ENCODE results near the gene CREB3L2. TPM values are rescaled to one million over a fixed set of nuclear protein-coding genes. Genes with fewer than 3 reads are reported as not detected.
A peak's percentile ranks its signal among the peaks of the same experiment; 100 is the strongest.

The CREB3L2 gene
- polyA plus RNA-seq, 3 donors, result 6.9 to 12.9 (median 11.9) TPM

DNA sequence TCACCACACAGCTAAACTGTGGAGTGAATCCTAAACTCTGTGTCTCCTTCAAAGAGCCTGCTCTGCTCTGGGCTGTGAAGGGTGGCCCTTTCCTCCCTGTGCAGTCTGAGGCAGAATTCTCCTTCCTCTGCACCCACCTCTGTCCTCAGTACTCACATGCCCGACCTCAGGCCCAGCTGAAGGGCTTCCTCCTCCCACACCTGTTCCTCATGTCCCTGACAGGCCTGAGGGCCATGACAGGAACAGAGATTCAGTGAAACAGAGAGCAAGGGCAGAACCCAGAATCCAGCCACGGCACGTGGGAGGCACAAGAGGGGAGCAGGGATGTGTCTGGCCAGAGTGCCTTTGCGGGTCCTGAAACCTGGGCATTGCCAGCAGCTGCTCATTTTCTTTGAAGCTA, 13.9 kb downstream of the CREB3L2 start:
- Histone ChIP-seq H3K79me2 (ENCODE audit: insufficient read depth, low read length) (peaks cover 89% of the 10 kb centered on the region), H3K4me1 (ENCODE audit: control insufficient read depth in 1 of 2, insufficient read depth in 2 of 2, low read length in 2 of 2) (peaks cover 8% of the 10 kb centered on the region in 2 donors), H3K36me3 (replicated peaks in 1 of 2; ENCODE audit: control insufficient read depth in 1 of 2, insufficient read depth in 2 of 2, low read length in 2 of 2) (peaks cover 0 to 14% of the 10 kb centered on the region in 2 donors), H4K20me1 (ENCODE audit: insufficient read depth, low read length) (peaks cover 28% of the 10 kb centered on the region), H3K9ac (ENCODE audit: insufficient read depth, low read length, poor library complexity, severe bottlenecking) (no peak overlapping the region), H3K27me3 (ENCODE audit: control insufficient read depth in 2 of 2, insufficient read depth in 2 of 2, low read length in 2 of 2) (no peaks in the 10 kb centered on the region), H2AFZ (ENCODE audit: insufficient read depth, low read depth, low read length, poor library complexity, severe bottlenecking) (no peak overlapping the region), H3K4me2 (replicated peaks; ENCODE audit: extremely low read depth, low read length, poor library complexity, severe bottlenecking) (no peak overlapping the region), H3K27ac (ENCODE audit: low read depth in 1 of 2, low read length in 2 of 2) (no peak overlapping the region), H3K9me3 (replicated peaks in 1 of 2; ENCODE audit: control insufficient read depth in 1 of 2, insufficient read depth in 1 of 2, low read length in 2 of 2) (peaks cover 10 to 14% of the 10 kb centered on the region in 2 donors), H3K4me3 (replicated peaks in 1 of 3; ENCODE audit: low read depth in 2 of 3, low read length in 3 of 3) (no peak overlapping the region)
- WGBS (ENCODE audit: insufficient coverage), result 27% methylated on average over 3 of the region's 4 CpGs
- intact Hi-C loops (cut with micrococcal nuclease), result no loop called here
- Mint-ChIP-seq H3K4me1 (peaks cover 22% of the 10 kb centered on the region), H3K4me3 (no peak overlapping the region), H3K9me3 (peaks cover 6 to 17% (median 10%) of the 10 kb centered on the region in 7 donors), H3K27ac (peak overlapping the region in 1 of 7 donors; percentile 83), H3K36me3 (peaks cover 30 to 36% of the 10 kb centered on the region in 2 donors), H3K27me3 (ENCODE audit: low read depth in 3 of 3) (no peaks in the 10 kb centered on the region)
- DNase-seq, result no peak
- TF ChIP-seq, protein P1, sequence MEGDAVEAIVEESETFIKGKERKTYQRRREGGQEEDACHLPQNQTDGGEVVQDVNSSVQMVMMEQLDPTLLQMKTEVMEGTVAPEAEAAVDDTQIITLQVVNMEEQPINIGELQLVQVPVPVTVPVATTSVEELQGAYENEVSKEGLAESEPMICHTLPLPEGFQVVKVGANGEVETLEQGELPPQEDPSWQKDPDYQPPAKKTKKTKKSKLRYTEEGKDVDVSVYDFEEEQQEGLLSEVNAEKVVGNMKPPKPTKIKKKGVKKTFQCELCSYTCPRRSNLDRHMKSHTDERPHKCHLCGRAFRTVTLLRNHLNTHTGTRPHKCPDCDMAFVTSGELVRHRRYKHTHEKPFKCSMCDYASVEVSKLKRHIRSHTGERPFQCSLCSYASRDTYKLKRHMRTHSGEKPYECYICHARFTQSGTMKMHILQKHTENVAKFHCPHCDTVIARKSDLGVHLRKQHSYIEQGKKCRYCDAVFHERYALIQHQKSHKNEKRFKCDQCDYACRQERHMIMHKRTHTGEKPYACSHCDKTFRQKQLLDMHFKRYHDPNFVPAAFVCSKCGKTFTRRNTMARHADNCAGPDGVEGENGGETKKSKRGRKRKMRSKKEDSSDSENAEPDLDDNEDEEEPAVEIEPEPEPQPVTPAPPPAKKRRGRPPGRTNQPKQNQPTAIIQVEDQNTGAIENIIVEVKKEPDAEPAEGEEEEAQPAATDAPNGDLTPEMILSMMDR (IDR thresholded peaks at IDR 0.05), result no peak

DNA sequence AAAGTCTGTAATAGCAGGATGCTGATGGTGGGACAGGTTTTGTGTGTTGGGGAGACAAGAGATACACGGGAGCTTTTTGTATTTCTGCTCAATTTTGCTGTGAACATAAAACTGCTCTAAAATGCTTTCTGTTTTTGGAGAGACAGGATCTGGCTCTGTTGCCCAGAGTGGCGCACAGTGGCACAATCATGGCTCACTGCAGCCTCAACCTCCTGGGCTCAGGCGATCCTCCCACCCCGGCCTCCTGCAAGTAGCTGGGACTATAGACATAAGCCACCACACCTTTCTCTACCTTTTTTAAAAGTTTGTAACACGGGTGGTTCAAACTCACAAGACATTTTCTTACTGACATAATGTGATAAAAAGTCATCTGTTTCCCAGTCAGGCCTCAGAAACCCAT, 14.3 kb downstream of the CREB3L2 start:
- Histone ChIP-seq H3K27ac (ENCODE audit: low read depth in 1 of 2, low read length in 2 of 2) (no peak overlapping the region), H3K4me2 (replicated peaks; ENCODE audit: extremely low read depth, low read length, poor library complexity, severe bottlenecking) (no peak overlapping the region), H3K4me1 (ENCODE audit: control insufficient read depth in 1 of 2, insufficient read depth in 2 of 2, low read length in 2 of 2) (peaks cover 4% of the 10 kb centered on the region in 2 donors), H4K20me1 (ENCODE audit: insufficient read depth, low read length) (peaks cover 28% of the 10 kb centered on the region), H3K4me3 (replicated peaks in 1 of 3; ENCODE audit: low read depth in 2 of 3, low read length in 3 of 3) (no peak overlapping the region), H3K79me2 (ENCODE audit: insufficient read depth, low read length) (peaks cover 89% of the 10 kb centered on the region), H3K9ac (ENCODE audit: insufficient read depth, low read length, poor library complexity, severe bottlenecking) (no peak overlapping the region), H2AFZ (ENCODE audit: insufficient read depth, low read depth, low read length, poor library complexity, severe bottlenecking) (no peak overlapping the region), H3K36me3 (replicated peaks in 1 of 2; ENCODE audit: control insufficient read depth in 1 of 2, insufficient read depth in 2 of 2, low read length in 2 of 2) (peaks cover 0 to 18% of the 10 kb centered on the region in 2 donors), H3K9me3 (replicated peaks in 1 of 2; ENCODE audit: control insufficient read depth in 1 of 2, insufficient read depth in 1 of 2, low read length in 2 of 2) (peaks cover 14 to 18% of the 10 kb centered on the region in 2 donors), H3K27me3 (ENCODE audit: control insufficient read depth in 2 of 2, insufficient read depth in 2 of 2, low read length in 2 of 2) (no peaks in the 10 kb centered on the region)
- TF ChIP-seq, protein P1 (IDR thresholded peaks at IDR 0.05), result no peak
- no peak for DNase-seq
- peaks cover 10 to 21% (median 14%) of the 10 kb centered on the region in 7 donors for H3K9me3 Mint-ChIP-seq
- WGBS (ENCODE audit: insufficient coverage), result 92% methylated on average over 4 of the region's 5 CpGs
- H3K27me3 Mint-ChIP-seq (ENCODE audit: low read depth in 3 of 3), result no peaks in the 10 kb centered on the region
- H3K4me3 Mint-ChIP-seq, result no peak overlapping the region
- intact Hi-C loops (cut with micrococcal nuclease), result no loop called here
- peaks cover 18% of the 10 kb centered on the region for H3K4me1 Mint-ChIP-seq
- peaks cover 30 to 38% of the 10 kb centered on the region in 2 donors for H3K36me3 Mint-ChIP-seq
- H3K27ac Mint-ChIP-seq, result peak overlapping the region in 1 of 7 donors; percentile 83

Measured in CD14-positive monocyte (primary cell).